ENCODE results near the gene PM20D2. TPM values are rescaled to one million over a fixed set of nuclear protein-coding genes. Genes with fewer than 3 reads are reported as not detected.

The PM20D2 gene
- total and polyA plus RNA-seq, 2 of the 13 experiments (the other 11 are each of a cell fraction or from before 2014, with no cell fraction given) = 13.3 to 26.3 TPM

- no peak for TF ChIP-seq BCL3 (CRISPR knock-in tag; IDR thresholded peaks at IDR 0.05)
- TF ChIP-seq FOSL1 (CRISPR knock-in tag; IDR thresholded peaks at IDR 0.05; ENCODE audit: borderline replicate concordance) = no peak
- TF ChIP-seq KLF13 (CRISPR knock-in tag; IDR thresholded peaks at IDR 0.05) = no peak
- peak; percentile 71 for TF ChIP-seq FOXA3 (CRISPR knock-in tag; IDR thresholded peaks at IDR 0.05)
- TF ChIP-seq NR2F6 (IDR thresholded peaks at IDR 0.05) = peak; percentile 50
- no peak; the same call in 1 of the 2 replicates for TF ChIP-seq NR2F6 (CRISPR knock-in tag; IDR thresholded peaks at IDR 0.05)
- TF ChIP-seq CSRNP2 (CRISPR knock-in tag; conservative IDR thresholded peaks at IDR 0.05; ENCODE audit: low read depth) = no peak
- TF ChIP-seq ZNF761 (CRISPR knock-in tag; conservative IDR thresholded peaks at IDR 0.05) = no peak
- no peak for TF ChIP-seq EHMT2 (IDR thresholded peaks at IDR 0.05; ENCODE audit: borderline replicate concordance, low read depth, low read length)
- TF ChIP-seq TRIM22 (IDR thresholded peaks at IDR 0.05) = no peak
- TF ChIP-seq ZBTB3 (CRISPR knock-in tag; IDR thresholded peaks at IDR 0.05; ENCODE audit: borderline replicate concordance, low read depth) = 0 out of 2 replicates have a peak, but pooled peaks have one; percentile 78
- no peak for TF ChIP-seq ZNF550 (CRISPR knock-in tag; IDR thresholded peaks at IDR 0.05; ENCODE audit: borderline replicate concordance)
- TF ChIP-seq ISL2 (CRISPR knock-in tag; IDR thresholded peaks at IDR 0.05) = 0 out of 2 replicates have a peak, but pooled peaks have one; percentile 36
- peak; percentile 64 for TF ChIP-seq FOXP4 (CRISPR knock-in tag; IDR thresholded peaks at IDR 0.05)
- TF ChIP-seq ZNF615 (CRISPR knock-in tag; IDR thresholded peaks at IDR 0.05; ENCODE audit: borderline replicate concordance) = no peak
- peak; percentile 47; the same call in 1 of the 2 replicates for TF ChIP-seq ELF1 (CRISPR knock-in tag; IDR thresholded peaks at IDR 0.05)
- TF ChIP-seq IRF2 (CRISPR knock-in tag; IDR thresholded peaks at IDR 0.05) = no peak
- no peak for TF ChIP-seq ZNF572 (CRISPR knock-in tag; IDR thresholded peaks at IDR 0.05)
- no peak for TF ChIP-seq ZNF660 (CRISPR knock-in tag; IDR thresholded peaks at IDR 0.05; ENCODE audit: borderline replicate concordance, low read depth)
- no peak; the same call in 1 of the 2 replicates for TF ChIP-seq TFE3 (CRISPR knock-in tag; IDR thresholded peaks at IDR 0.05)
- TF ChIP-seq TSC22D2 (CRISPR knock-in tag; IDR thresholded peaks at IDR 0.05; ENCODE audit: borderline replicate concordance) = no peak
- no peak for TF ChIP-seq NR0B2 (CRISPR knock-in tag; IDR thresholded peaks at IDR 0.05)
Measured at GRCh38 chr6:89140347-89141156, 5.3 kb upstream of the PM20D2 start (continued).

All from HepG2 (cell line).